ENCODE data around the gene MEAF6. TPM values are rescaled to one million over a fixed set of nuclear protein-coding genes. Genes with fewer than 3 reads are reported as not detected.

Gene MEAF6
- total RNA-seq, 1 donor from 2014 or later: 61.5 TPM

DNA sequence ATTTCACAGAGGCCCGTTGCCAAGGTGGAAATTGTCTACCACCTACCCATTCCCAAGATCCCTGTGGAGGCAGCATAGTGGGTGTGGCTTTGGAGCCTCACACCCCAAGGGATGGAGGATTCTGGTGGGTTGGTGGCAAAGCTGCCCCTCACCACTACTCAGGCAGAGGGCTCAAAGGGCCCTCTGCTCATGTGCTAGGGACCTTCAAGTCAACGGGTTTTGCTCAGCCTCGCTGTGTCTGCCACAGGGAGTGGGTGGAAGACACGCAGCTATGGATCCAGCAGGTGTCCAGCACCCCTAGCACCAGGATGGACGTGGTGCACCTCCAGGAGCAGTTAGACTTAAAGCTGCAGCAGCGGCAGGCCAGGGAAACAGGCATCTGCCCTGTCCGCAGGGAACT is 44.5 kb upstream of the MEAF6 start:
- TF ChIP-seq, protein P1, sequence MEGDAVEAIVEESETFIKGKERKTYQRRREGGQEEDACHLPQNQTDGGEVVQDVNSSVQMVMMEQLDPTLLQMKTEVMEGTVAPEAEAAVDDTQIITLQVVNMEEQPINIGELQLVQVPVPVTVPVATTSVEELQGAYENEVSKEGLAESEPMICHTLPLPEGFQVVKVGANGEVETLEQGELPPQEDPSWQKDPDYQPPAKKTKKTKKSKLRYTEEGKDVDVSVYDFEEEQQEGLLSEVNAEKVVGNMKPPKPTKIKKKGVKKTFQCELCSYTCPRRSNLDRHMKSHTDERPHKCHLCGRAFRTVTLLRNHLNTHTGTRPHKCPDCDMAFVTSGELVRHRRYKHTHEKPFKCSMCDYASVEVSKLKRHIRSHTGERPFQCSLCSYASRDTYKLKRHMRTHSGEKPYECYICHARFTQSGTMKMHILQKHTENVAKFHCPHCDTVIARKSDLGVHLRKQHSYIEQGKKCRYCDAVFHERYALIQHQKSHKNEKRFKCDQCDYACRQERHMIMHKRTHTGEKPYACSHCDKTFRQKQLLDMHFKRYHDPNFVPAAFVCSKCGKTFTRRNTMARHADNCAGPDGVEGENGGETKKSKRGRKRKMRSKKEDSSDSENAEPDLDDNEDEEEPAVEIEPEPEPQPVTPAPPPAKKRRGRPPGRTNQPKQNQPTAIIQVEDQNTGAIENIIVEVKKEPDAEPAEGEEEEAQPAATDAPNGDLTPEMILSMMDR (IDR thresholded peaks at IDR 0.05; ENCODE audit: partially characterized antibody, unreplicated experiment): no peak
- no peak for DNase-seq
- Mint-ChIP-seq H3K27me3 (ENCODE audit: unreplicated experiment) (peaks cover 3% of the 10 kb centered on the region), H3K36me3 (ENCODE audit: unreplicated experiment) (no peaks in the 10 kb centered on the region), H3K4me1 (ENCODE audit: low read depth, unreplicated experiment) (peaks cover 14% of the 10 kb centered on the region), H3K27ac (ENCODE audit: unreplicated experiment) (no peak overlapping the region), H3K4me3 (ENCODE audit: unreplicated experiment) (peak overlapping the region; percentile 7), H3K9me3 (ENCODE audit: unreplicated experiment) (peaks cover 12% of the 10 kb centered on the region)

DNA sequence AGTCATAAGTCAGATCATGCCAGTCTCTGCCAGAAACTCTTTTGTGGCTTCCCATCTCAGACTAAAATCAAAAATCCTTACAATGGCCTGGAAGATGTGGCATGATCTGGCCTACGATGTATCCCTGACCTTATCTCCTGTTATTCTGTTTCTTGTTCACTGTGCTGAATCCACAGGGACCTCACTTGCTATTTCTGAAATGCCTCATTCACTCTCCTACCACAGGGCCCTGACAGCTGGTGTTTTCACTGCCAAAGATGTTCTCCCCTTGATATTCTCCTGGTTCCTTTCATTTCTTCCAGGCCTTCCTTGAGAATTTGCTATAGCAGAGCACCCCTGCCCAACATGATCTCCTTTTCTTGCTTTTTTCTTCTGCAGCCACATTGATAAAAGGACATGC is 43.8 kb upstream of the MEAF6 start:
- Mint-ChIP-seq H3K36me3 (ENCODE audit: unreplicated experiment) (no peaks in the 10 kb centered on the region), H3K4me1 (ENCODE audit: low read depth, unreplicated experiment) (peaks cover 15% of the 10 kb centered on the region), H3K27me3 (ENCODE audit: unreplicated experiment) (peaks cover 4% of the 10 kb centered on the region), H3K27ac (ENCODE audit: unreplicated experiment) (no peak overlapping the region), H3K9me3 (ENCODE audit: unreplicated experiment) (peaks cover 12% of the 10 kb centered on the region), H3K4me3 (ENCODE audit: unreplicated experiment) (peak overlapping the region; percentile 78)
- no peak for DNase-seq
- TF ChIP-seq, protein P1 (IDR thresholded peaks at IDR 0.05; ENCODE audit: partially characterized antibody, unreplicated experiment): no peak

DNA sequence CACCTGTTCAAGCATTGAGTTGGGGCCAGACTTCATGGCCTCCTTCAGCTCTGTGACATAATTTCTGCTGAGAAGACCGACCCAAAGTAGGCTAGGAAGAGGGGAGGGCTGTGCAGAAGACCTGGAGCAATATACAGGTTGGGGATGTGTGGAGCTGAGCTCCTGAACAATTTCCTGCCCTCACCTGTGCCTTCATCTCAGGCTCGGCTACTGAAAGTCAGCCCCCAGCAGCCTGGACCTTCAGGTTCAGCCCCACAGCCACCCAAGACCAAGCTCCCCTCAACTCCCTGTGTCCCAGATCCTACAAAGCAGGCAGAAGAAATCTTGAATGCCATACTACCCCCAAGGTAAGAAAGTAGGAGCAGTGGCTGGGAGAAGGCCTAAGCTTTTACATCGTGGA is 42.8 kb upstream of the MEAF6 start:
- no peak for DNase-seq
- TF ChIP-seq, protein P1 (IDR thresholded peaks at IDR 0.05; ENCODE audit: partially characterized antibody, unreplicated experiment): no peak
- Mint-ChIP-seq H3K4me1 (ENCODE audit: low read depth, unreplicated experiment) (peaks cover 25% of the 10 kb centered on the region), H3K27ac (ENCODE audit: unreplicated experiment) (no peak overlapping the region), H3K27me3 (ENCODE audit: unreplicated experiment) (peaks cover 4% of the 10 kb centered on the region), H3K4me3 (ENCODE audit: unreplicated experiment) (peak overlapping the region; percentile 88), H3K9me3 (ENCODE audit: unreplicated experiment) (peaks cover 12% of the 10 kb centered on the region), H3K36me3 (ENCODE audit: unreplicated experiment) (no peaks in the 10 kb centered on the region)

DNA sequence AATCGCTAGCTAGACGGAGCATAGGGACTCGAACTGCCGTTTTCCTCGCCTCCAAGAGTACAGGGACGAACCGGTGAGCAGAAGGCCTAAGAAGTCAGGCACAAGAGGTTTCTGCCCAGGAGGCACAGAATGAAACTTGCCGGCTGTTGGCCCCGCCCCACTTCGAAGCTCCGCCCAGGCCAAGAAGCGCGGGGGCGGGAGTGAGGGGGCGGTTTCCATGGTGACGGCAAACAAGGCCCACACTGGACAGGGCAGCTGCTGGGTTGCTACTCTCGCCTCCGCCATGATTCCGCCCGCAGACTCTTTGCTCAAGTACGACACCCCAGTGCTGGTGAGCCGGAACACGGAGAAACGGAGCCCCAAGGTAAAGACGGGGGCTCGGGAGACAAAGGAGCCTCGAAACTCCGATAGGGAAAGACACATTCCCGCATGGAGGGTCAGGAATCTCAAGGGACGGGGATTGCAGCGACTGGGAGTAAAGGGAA is 42.2 kb upstream of the MEAF6 start, which contains the start of gene DNALI1:
Gene DNALI1 (plus strand): TSS at position 229 of the 485 bp plus-strand sequence. CDS start 55 bp downstream, at position 284.
- H3K4me1 Mint-ChIP-seq (ENCODE audit: low read depth, unreplicated experiment): peaks cover 25% of the 10 kb centered on the region
- TF ChIP-seq, protein P1 (IDR thresholded peaks at IDR 0.05; ENCODE audit: partially characterized antibody, unreplicated experiment): no peak
- no peaks in the 10 kb centered on the region for H3K36me3 Mint-ChIP-seq (ENCODE audit: unreplicated experiment)
- H3K9me3 Mint-ChIP-seq (ENCODE audit: unreplicated experiment): peaks cover 12% of the 10 kb centered on the region
- DNase-seq: peak; percentile 93
- peaks cover 4% of the 10 kb centered on the region for H3K27me3 Mint-ChIP-seq (ENCODE audit: unreplicated experiment)
- H3K27ac Mint-ChIP-seq (ENCODE audit: unreplicated experiment): peak within 1 kb of the TSS; percentile 85
- H3K4me3 Mint-ChIP-seq (ENCODE audit: unreplicated experiment): peak within 1 kb of the TSS; percentile 88

DNA sequence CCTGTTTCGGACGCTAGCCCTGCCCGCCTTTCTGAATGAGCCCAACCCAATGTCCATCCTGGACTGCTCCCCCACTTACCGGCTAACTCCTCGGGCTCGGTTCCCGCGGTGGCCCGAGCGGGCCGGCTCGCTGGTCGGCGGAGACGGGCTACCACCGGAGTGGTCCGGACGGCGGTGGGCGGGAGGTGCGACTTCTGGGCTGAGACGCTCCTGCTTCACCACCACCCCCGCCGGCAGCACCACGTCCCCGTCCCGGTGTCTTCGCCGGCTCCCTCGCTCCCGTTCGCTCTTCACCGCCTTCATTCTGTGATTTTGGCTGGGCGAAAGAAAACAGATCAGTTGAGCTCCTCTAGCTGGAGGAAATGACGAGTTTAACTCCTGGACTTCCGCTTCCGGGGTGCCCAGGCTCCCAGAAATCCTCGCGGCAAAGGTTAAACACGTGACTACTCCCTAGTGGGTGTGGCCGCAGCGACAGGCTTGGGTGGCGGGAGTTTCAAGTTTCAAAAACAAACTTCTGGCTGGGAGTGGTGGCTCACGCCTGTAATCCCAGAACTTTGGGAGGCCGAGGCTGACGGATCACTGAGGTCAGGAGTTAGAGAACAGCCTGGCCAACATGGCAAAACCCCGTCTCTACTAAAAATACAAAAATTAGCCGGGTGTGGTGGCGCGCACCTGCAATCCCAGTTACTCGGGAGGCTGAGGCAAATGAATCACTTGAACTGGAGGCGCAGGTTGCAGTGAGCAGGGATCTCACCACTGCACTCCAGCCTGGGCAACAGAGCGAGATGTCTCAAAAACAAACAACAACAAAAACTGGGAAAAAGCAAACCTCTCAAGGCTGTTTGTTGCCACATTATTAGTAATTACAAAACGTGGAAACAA is 39.6 kb upstream of the MEAF6 start, which contains the start of gene SNIP1:
Gene SNIP1 (minus strand): TSS at position 367 of the 882 bp plus-strand sequence. CDS start 64 bp downstream, at position 303.
- peak; percentile 85 for DNase-seq
- Mint-ChIP-seq H3K27me3 (ENCODE audit: unreplicated experiment) (peaks cover 2% of the 10 kb centered on the region), H3K9me3 (ENCODE audit: unreplicated experiment) (peaks cover 7% of the 10 kb centered on the region), H3K27ac (ENCODE audit: unreplicated experiment) (peak within 1 kb of the TSS; percentile 49), H3K4me1 (ENCODE audit: low read depth, unreplicated experiment) (peaks cover 25% of the 10 kb centered on the region), H3K4me3 (ENCODE audit: unreplicated experiment) (peak within 1 kb of the TSS; percentile 98), H3K36me3 (ENCODE audit: unreplicated experiment) (no peaks in the 10 kb centered on the region)
- TF ChIP-seq, protein P1 (IDR thresholded peaks at IDR 0.05; ENCODE audit: partially characterized antibody, unreplicated experiment): no peak
